Epithelial cell of esophagus (primary cell): ENCODE measurements around the gene EGFLAM.

Source experiments
- DNase-seq: peaks from one replicate; pipeline ENCODE4 v3.0.0; 2010; ENCODE audit warnings: low read depth
- H3K4me3 ChIP-seq: 2 replicates; pipeline ENCODE4 v1.5.1; 2011; ENCODE audit warnings: mild to moderate bottlenecking, low read length, control low read depth
- TF ChIP-seq, protein P1 (sequence below): IDR thresholded peaks from 2 replicates; pipeline ENCODE4 v1.5.1; 2011; ENCODE audit warnings: low read depth, mild to moderate bottlenecking, low read length, control low read depth, inconsistent platforms; ENCODE audit not compliant: insufficient read depth; ENCODE audit errors: missing control alignments

Gene EGFLAM

DNA sequence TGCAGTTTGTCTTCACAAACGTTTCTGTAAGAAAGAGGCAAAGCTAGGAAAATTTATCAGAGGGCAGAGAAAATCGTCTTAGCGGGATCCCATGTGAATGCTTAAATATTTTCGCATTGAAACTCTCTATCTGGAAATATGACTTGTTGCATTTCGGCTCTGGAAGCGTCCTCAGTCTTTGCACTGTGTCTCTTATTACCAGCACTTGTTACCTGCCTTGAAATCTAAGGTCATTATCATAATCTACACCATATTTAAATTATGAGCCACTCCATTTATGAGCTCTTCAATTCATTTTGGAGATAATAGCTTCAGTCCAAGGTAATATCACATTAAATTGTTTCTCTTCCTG lies 1.4 kb downstream of the EGFLAM start:
- H3K4me3 ChIP-seq: no peak overlapping the region
- TF ChIP-seq, protein P1, sequence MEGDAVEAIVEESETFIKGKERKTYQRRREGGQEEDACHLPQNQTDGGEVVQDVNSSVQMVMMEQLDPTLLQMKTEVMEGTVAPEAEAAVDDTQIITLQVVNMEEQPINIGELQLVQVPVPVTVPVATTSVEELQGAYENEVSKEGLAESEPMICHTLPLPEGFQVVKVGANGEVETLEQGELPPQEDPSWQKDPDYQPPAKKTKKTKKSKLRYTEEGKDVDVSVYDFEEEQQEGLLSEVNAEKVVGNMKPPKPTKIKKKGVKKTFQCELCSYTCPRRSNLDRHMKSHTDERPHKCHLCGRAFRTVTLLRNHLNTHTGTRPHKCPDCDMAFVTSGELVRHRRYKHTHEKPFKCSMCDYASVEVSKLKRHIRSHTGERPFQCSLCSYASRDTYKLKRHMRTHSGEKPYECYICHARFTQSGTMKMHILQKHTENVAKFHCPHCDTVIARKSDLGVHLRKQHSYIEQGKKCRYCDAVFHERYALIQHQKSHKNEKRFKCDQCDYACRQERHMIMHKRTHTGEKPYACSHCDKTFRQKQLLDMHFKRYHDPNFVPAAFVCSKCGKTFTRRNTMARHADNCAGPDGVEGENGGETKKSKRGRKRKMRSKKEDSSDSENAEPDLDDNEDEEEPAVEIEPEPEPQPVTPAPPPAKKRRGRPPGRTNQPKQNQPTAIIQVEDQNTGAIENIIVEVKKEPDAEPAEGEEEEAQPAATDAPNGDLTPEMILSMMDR: no peak
- DNase-seq: no peak

DNA sequence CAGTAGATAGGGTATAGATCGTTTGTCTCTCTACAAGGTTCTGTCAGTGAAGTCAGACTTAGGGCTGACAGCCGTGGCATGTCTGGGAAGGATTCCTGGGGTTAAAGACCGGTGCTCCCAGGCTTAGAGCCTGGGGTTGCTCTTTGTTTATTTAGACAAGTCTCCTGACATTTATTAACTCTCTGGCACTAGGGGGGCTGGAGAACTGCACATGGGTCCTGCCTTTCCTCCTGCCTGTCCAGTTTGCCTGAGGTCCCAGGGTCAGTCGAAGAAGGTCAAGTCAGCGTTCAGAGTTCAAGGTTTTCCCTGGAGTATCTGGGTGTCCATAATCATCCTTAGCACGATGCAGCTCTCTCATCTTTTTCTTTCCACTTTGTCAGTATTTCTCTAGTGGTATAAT lies 5.6 kb downstream of the EGFLAM start:
- TF ChIP-seq, protein P1: no peak
- H3K4me3 ChIP-seq: no peak overlapping the region
- no peak for DNase-seq

DNA sequence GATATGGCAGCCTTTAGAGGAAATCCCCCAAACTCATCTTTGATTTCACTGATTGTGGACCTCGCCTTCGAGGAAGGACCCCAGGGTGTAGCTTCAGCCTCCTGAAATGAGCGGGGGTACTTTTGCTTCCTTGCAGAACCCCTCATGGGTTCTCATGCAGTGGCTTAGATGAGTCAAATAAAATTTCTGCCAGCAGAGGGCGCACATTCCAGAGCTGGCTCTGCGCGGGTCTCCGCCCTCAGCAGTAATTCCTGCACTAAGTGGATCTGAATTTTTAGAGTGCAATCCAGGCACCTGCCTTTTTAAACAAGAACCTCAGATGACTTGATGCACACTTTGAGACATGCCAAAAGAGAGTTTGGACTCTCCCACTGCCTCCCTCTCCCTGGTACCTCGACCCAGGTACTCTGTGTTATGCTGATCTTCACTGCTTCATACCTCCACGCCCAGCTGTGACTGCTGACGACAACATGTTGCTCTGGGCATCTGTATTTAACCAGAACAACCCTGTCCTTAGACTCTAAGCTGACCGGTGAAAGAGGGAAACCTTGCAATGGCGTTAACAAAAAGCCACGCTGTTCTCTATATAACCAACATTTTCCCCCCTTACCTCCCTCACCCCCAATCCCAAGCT lies 7.3 kb downstream of the EGFLAM start:
- TF ChIP-seq, protein P1: peak; percentile 71
- peak; percentile 50 for DNase-seq
- H3K4me3 ChIP-seq: no peak overlapping the region

DNA sequence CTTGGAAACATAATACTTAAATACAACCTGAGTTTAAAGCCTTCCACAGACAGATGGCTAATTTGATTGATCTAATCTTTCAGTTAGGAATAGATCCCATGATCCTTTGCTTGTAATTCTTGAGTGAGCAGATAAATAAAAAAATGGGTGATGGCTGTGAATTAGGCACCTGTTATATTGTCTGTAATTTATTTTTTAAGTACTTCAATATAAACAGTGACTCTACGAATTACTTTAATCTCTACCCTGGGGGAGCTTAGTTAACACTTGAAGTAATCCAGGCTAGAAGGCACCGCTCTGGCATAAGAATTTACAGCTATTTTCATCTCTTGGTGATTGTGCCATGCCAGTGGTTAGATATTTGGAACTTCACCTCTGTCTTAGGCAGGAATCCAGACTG lies 9.0 kb downstream of the EGFLAM start:
- DNase-seq: no peak
- H3K4me3 ChIP-seq: no peak overlapping the region
- TF ChIP-seq, protein P1: no peak

DNA sequence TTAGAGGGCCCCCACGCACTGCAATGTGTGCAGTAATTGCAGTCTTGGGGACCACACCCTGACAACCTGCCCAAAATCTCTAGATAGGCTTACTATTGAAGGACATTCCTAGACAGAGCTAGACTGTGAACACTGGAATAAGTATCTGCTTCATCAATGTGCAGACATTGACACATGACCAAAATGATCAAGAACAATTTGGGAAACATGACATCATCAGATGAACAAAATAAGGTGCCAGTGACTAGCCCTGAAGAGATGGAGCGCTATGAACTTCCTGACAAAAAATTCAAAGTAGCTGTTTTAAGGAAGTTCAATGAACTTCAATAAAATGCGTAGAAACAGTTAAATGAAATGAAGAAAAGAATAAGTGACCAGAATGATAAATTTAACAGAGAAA lies 15.3 kb downstream of the EGFLAM start:
- DNase-seq: no peak
- no peak overlapping the region for H3K4me3 ChIP-seq
- TF ChIP-seq, protein P1: no peak

DNA sequence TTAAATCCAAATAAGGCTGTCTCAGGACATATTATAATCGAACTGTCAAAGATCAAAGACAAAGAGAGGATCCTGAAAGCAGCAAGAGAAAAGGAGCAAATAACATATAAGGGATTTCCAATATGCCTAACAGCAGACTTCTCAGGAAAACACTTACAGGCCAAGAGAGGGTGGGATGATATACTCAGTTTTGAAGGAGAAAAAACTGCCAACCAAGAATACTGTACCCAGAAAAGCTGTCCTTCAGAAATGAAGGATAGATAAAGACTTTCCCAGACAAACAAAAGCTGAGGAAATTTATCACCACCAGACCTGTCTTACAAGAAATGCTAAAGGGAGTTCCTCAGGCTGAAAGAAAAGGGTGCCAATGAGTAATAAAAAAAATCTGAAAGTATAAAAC lies 16.0 kb downstream of the EGFLAM start:
- TF ChIP-seq, protein P1: no peak
- H3K4me3 ChIP-seq: no peak overlapping the region
- DNase-seq: no peak

DNA sequence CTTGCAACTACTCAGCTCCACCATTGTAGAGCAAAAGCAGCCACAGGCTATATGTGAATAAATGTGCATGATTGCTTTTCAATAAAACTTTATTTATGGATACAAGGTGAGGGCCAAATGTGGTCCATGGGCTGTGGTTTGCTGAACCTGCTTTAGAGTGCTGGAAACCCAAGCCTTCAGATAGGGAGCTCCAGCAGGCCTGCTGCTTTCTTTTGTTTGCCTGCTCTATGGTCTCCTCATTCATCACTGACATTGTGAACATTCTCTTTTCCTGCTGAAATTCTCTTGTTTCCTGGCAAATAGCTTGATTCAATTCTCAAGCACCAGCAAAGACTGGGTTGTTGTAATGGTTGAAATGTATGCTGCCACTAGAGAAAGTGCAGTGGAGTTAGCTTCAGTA lies 26.0 kb downstream of the EGFLAM start:
- no peak for DNase-seq
- H3K4me3 ChIP-seq: no peak overlapping the region
- TF ChIP-seq, protein P1: no peak
